ENCODE results near the gene SLC9A4. TPM values are rescaled to one million over a fixed set of nuclear protein-coding genes. Genes with fewer than 3 reads are reported as not detected.
A peak's percentile ranks its signal among the peaks of the same experiment; 100 is the strongest.

SLC9A4 gene
- total and polyA plus RNA-seq, 9 of the 15 experiments (the other 6 are each of a cell fraction or from before 2014, with no cell fraction given): 0.04 to 0.15 (median 0.04) TPM; not detected in 5

GRCh38 chr2:102428573-102428972, 44.5 kb upstream of the SLC9A4 start:
- Histone ChIP-seq H4K20me1 (replicated peaks; ENCODE audit: control insufficient read depth, insufficient read depth, low read length) (no peaks in the 10 kb centered on the region), H2AFZ (ENCODE audit: low read depth, low read length) (no peak overlapping the region), H3K4me1 (replicated peaks in 1 of 2; ENCODE audit: control insufficient read depth in 2 of 2, insufficient read depth in 2 of 2, low read length in 2 of 2) (peaks cover 2 to 4% of the 10 kb centered on the region in 2 experiments; a peak in 3 of 5 replicates), H3K9ac (ENCODE audit: insufficient read depth in 1 of 2, low read depth in 2 of 2, low read length in 2 of 2) (no peak overlapping the region), H3K79me2 (ENCODE audit: control insufficient read depth, insufficient read depth, low read length) (no peaks in the 10 kb centered on the region), H3K27me3 (ENCODE audit: control insufficient read depth in 2 of 2, insufficient read depth in 2 of 2, low read length in 2 of 2) (no peaks in the 10 kb centered on the region), H3K27ac (ENCODE audit: extremely low read depth, low read depth, low read length) (no peak overlapping the region), H3K4me3 (no peak overlapping the region), H3K9me3 (replicated peaks; ENCODE audit: control insufficient read depth, insufficient read depth, low read depth, low read length) (no peaks in the 10 kb centered on the region), H3K36me3 (ENCODE audit: control insufficient read depth, insufficient read depth, low read length) (no peaks in the 10 kb centered on the region), H3K9me1 (ENCODE audit: control insufficient read depth, insufficient read depth, low read length) (no peaks in the 10 kb centered on the region), H3K4me2 (ENCODE audit: insufficient read depth, low read length) (no peak overlapping the region)
- in situ Hi-C loops (cut with MboI): no loop called here
- ATAC-seq: no peak
- intact Hi-C loops (cut with micrococcal nuclease): no loop called here
- CTCF ChIA-PET (ENCODE audit: low intra/inter-chr PET ratio): no interaction called here
- no peak for DNase-seq (ENCODE audit: extremely low read depth in 1 of 4, low spot score in 3 of 4)
- no TSS peak for BruUV-seq (replicated peaks)
- FAIRE-seq: no peak
- TF ChIP-seq GABPA (tag; conservative IDR thresholded peaks at IDR 0.05; ENCODE audit: low read depth) (peak; percentile 72), DMBX1 (CRISPR knock-in tag; IDR thresholded peaks at IDR 0.05; ENCODE audit: borderline replicate concordance) (peak; percentile 53; the same call in 1 of the 2 replicates), POLR2H (tag; IDR thresholded peaks at IDR 0.05; ENCODE audit: low read depth) (0 out of 2 replicates have a peak, but pooled peaks have one; percentile 50), ATF4 (CRISPR knock-in tag; IDR thresholded peaks at IDR 0.05) (0 out of 2 replicates have a peak, but pooled peaks have one; percentile 57), SRSF9 (IDR thresholded peaks at IDR 0.05; ENCODE audit: borderline replicate concordance, low read depth, low read length) (no peak), IRF2 (CRISPR knock-in tag; IDR thresholded peaks at IDR 0.05) (no peak), TRIM24 (IDR thresholded peaks at IDR 0.05) (peak; percentile 69 to 71; a peak in 2 of 4 replicates), CEBPG (CRISPR knock-in tag; IDR thresholded peaks at IDR 0.05) (no peak), CEBPG (tag; conservative IDR thresholded peaks at IDR 0.05 in 1 of 2, IDR thresholded peaks at IDR 0.05 in 1 of 2) (peak in 1 of 2 experiments; percentile 76; a peak in 2 of 4 replicates)
- 41% methylated on average over 2 of the region's 2 CpGs for WGBS (ENCODE audit: insufficient coverage, low coverage, missing lambda C conversion rate)
- POLR2A ChIA-PET: interaction anchor here (1.0 kb wide), 1 partner anchor 12 kb away, joined by 3 read pairs; no protein-coding TSS in a partner anchor

All from K562 (cell line).